ENCODE data around the gene ALDH3A1. TPM values are rescaled to one million over a fixed set of nuclear protein-coding genes. Genes with fewer than 3 reads are reported as not detected.

Gene ALDH3A1
- polyA plus RNA-seq (2012; ENCODE audit: missing spikeins): not detected

GRCh38 chr17:19747829-19748806, at the start of gene ALDH3A1:
Gene ALDH3A1, minus strand, starts transcription at chr17:19748298. Its CDS starts 3,169 bp downstream, at chr17:19745129.
- FAIRE-seq (no peak), DNase-seq (ENCODE audit: insufficient read length) (no peak)
- TF ChIP-seq POLR2AphosphoS5 (IDR thresholded peaks at IDR 0.05; ENCODE audit: low read depth, low read length): no peak
- TF ChIP-seq TAF1 (IDR thresholded peaks at IDR 0.05; ENCODE audit: borderline replicate concordance, low read depth, low read length): no peak
- TF ChIP-seq POLR2A (IDR thresholded peaks at IDR 0.05; ENCODE audit: low read depth, low read length): no peak

- FAIRE-seq (no peak), DNase-seq (ENCODE audit: insufficient read length) (no peak)
- TF ChIP-seq POLR2A (IDR thresholded peaks at IDR 0.05; ENCODE audit: low read depth, low read length) (no peak), POLR2AphosphoS5 (IDR thresholded peaks at IDR 0.05; ENCODE audit: low read depth, low read length) (no peak), TAF1 (IDR thresholded peaks at IDR 0.05; ENCODE audit: borderline replicate concordance, low read depth, low read length) (no peak)
Observed at GRCh38 chr17:19796457-19796856, 48.4 kb upstream of the ALDH3A1 start.

- FAIRE-seq (no peak), DNase-seq (ENCODE audit: insufficient read length) (no peak)
Observed at GRCh38 chr17:19791918-19792550, 43.9 kb upstream of the ALDH3A1 start.

DNA sequence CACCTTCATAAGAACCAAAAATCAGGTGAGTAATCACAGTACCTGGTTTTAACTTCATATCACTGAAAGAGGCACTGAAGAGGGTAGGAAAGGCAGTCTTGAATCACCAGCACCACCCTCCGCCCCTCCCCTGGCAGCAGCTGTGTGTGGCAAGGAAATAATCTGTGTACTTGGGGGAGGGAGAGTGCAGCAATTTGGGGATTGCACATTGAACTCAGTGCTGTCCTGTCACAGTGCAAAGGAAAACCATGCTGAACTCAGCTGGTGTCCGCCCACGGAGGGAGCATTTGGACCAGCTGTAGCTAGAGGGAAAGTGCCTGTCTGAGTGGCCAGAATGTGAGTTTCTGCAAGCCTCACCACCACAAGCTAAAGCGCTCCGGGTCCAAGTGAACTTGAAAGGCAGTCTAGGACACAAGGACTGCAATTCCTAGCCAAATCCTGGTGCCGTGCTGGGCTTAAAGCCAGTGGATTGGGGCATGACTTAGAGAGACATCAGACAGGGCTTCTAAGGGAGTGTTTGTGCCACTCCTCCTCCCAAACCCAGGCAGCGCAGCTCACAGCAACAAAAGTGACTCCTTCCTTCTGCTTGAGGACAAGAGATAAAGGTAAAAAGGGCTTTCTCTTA, 39.7 kb upstream of the ALDH3A1 start:
- no peak for TF ChIP-seq TAF1 (IDR thresholded peaks at IDR 0.05; ENCODE audit: borderline replicate concordance, low read depth, low read length)
- no peak for TF ChIP-seq POLR2A (IDR thresholded peaks at IDR 0.05; ENCODE audit: low read depth, low read length)
- no peak for TF ChIP-seq POLR2AphosphoS5 (IDR thresholded peaks at IDR 0.05; ENCODE audit: low read depth, low read length)
- no peak for FAIRE-seq

More at GRCh38 chr17:19791918-19792550, 43.9 kb upstream of the ALDH3A1 start:
- TF ChIP-seq TAF1 (IDR thresholded peaks at IDR 0.05; ENCODE audit: borderline replicate concordance, low read depth, low read length) (no peak), POLR2A (IDR thresholded peaks at IDR 0.05; ENCODE audit: low read depth, low read length) (no peak), POLR2AphosphoS5 (IDR thresholded peaks at IDR 0.05; ENCODE audit: low read depth, low read length) (no peak)

GRCh38 chr17:19785854-19786253, 37.8 kb upstream of the ALDH3A1 start:
- DNase-seq (ENCODE audit: insufficient read length) (no peak), FAIRE-seq (no peak)
- TF ChIP-seq POLR2A (IDR thresholded peaks at IDR 0.05; ENCODE audit: low read depth, low read length): no peak
- no peak for TF ChIP-seq TAF1 (IDR thresholded peaks at IDR 0.05; ENCODE audit: borderline replicate concordance, low read depth, low read length)
- TF ChIP-seq POLR2AphosphoS5 (IDR thresholded peaks at IDR 0.05; ENCODE audit: low read depth, low read length): no peak

More for the DNA sequence above, 39.7 kb upstream of the ALDH3A1 start:
- DNase-seq (ENCODE audit: insufficient read length): no peak

DNA sequence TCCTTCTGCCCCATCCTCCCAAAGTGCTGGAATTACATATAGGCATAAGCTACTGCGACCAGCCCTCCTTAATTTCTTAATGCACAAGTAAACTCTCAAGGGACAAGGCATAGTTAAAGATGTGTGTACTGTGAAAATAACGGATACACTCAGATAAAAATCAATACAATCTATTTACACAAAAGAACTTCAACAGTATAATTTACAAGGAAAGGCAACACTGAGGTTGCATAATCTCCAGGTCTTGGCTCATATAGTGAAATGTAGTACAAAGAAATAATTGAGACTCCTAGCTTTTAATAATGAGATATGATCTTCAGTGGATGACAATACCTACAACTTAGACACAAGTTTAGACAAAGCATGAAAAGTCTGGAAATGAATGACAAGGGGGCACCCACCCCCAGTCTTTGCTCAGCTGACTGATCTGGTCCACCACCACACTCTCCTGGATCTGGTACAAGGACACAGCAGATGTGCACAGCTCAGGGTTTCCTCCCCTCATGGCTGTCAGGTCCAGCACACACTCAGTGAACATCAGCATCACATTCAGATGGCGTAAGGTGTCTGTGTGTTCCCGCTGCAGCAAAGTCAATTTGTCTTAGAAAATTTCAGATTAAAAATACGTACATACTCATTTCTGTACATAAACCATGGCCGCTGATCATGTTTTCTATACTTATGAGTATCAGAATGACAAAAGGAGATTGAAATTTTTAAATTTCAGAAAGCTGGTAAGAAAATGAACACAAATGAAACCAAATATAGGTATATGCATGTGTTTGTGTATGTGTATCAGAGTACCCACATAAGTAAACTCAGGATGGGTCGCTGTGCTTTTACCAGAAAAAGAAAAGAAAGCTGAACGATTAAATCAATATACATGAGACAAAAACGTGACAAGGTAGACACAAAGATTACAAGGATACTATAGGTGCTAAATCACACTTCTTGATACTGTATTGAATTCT, 33.7 kb upstream of the ALDH3A1 start:
- no peak for TF ChIP-seq TAF1 (IDR thresholded peaks at IDR 0.05; ENCODE audit: borderline replicate concordance, low read depth, low read length)
- FAIRE-seq (no peak), DNase-seq (ENCODE audit: insufficient read length) (no peak)

DNA sequence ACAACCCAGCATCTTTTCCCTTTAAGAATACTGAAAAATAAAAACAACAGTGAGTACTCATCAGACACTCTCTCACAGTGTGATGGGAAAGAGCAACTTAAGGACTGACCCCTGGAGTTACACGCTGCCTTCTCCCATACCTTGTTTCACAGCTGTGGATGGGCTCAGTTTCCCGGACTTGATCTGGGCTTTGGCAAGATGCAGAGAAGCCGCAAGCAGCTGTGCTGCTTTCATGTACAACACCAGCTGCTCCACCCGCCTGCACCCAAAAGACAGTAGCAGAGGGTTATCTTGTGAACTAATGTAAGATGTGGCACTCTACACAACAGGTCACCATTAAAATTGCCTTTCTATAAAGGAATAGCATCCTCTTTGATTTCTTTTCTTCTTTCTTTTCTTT, 32.7 kb upstream of the ALDH3A1 start:
- no peak for TF ChIP-seq POLR2AphosphoS5 (IDR thresholded peaks at IDR 0.05; ENCODE audit: low read depth, low read length)
- no peak for TF ChIP-seq POLR2A (IDR thresholded peaks at IDR 0.05; ENCODE audit: low read depth, low read length)
- no peak for TF ChIP-seq TAF1 (IDR thresholded peaks at IDR 0.05; ENCODE audit: borderline replicate concordance, low read depth, low read length)
- FAIRE-seq (no peak), DNase-seq (ENCODE audit: insufficient read length) (no peak)

- TF ChIP-seq POLR2A (IDR thresholded peaks at IDR 0.05; ENCODE audit: low read depth, low read length) (no peak), TAF1 (IDR thresholded peaks at IDR 0.05; ENCODE audit: borderline replicate concordance, low read depth, low read length) (no peak), POLR2AphosphoS5 (IDR thresholded peaks at IDR 0.05; ENCODE audit: low read depth, low read length) (no peak)
- no peak for FAIRE-seq
- DNase-seq (ENCODE audit: insufficient read length): no peak
Observed at GRCh38 chr17:19773534-19773933, 25.4 kb upstream of the ALDH3A1 start.

DNA sequence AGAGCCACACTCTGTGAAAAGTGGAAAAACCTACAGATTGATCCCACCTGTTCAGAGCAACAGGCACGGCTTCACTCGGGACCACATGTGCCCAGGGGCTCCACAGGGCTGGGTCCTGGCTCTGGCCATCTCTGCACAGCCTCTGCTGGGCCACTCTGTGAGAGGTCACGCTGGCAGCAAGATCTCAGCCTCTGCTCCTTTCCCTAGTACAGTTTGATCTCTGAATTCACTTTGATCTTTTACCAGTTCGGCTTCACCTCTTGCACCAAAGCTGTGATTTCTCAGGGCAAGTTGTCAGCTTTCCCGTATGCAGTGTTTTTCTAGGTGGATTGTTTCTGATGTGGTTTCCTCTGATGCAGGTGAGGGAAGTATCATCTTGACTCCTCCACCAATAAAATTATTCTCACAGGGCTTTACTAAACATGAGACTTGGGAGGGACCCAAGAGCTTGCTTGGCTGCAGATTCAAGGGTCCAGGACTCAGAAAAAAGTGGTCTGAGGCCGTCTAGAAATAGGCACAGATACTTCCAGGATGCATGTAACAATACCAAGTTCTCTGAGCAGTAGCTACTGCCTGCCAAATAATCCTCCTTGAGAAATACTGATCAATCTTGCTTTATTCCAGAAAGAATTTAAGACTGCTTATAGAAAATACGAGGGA, 24.0 kb upstream of the ALDH3A1 start:
- no peak for DNase-seq (ENCODE audit: insufficient read length)
- TF ChIP-seq TAF1 (IDR thresholded peaks at IDR 0.05; ENCODE audit: borderline replicate concordance, low read depth, low read length): no peak
- TF ChIP-seq POLR2A (IDR thresholded peaks at IDR 0.05; ENCODE audit: low read depth, low read length): no peak
- TF ChIP-seq POLR2AphosphoS5 (IDR thresholded peaks at IDR 0.05; ENCODE audit: low read depth, low read length): no peak
- no peak for FAIRE-seq
